HUES48 (cell line): ENCODE measurements around the gene MYO10.
"Not testable (repeated sequence)": the region's sequence is repeated elsewhere in the genome, so short reads cannot be mapped to it uniquely, and the experiment has no call there.

Experiments used
- H3K27ac ChIP-seq: one replicate; pipeline ENCODE4 v1.7.0; 2013; ENCODE audit warnings: low read depth, low read length, inconsistent platforms
- H3K27me3 ChIP-seq: 2 replicates; pipeline ENCODE4 v1.6.1; 2013; ENCODE audit warnings: mild to moderate bottlenecking, low read length; ENCODE audit not compliant: control insufficient read depth, insufficient read depth
- H3K36me3 ChIP-seq: 2 replicates; pipeline ENCODE4 v1.6.1; 2013; ENCODE audit warnings: low read length; ENCODE audit not compliant: control insufficient read depth, insufficient read depth
- H3K4me1 ChIP-seq: 2 replicates; pipeline ENCODE4 v1.6.1; 2013; ENCODE audit warnings: mild to moderate bottlenecking, low read length; ENCODE audit not compliant: control insufficient read depth, insufficient read depth
- H3K4me3 ChIP-seq: 2 replicates; pipeline ENCODE4 v1.5.1; 2013; ENCODE audit warnings: mild to moderate bottlenecking, low read depth, low read length
- H3K9ac ChIP-seq: 2 replicates; pipeline ENCODE4 v1.6.1; 2013; ENCODE audit warnings: mild to moderate bottlenecking, low read depth, low read length, moderate library complexity
- H3K9me3 ChIP-seq: 2 replicates; pipeline ENCODE4 v1.6.1; 2013; ENCODE audit warnings: low read length; ENCODE audit not compliant: control insufficient read depth, insufficient read depth

The MYO10 gene

GRCh38 chr5:16723821-16724220 lies 212.3 kb downstream of the MYO10 start:
- H3K9me3 ChIP-seq, result no peaks in the 10 kb centered on the region
- H3K27ac ChIP-seq, result no peak overlapping the region
- no peak overlapping the region for H3K4me3 ChIP-seq
- H3K36me3 ChIP-seq, result peaks cover 3% of the 10 kb centered on the region; the same call in 1 of the 2 replicates
- peaks cover 49% of the 10 kb centered on the region for H3K4me1 ChIP-seq
- H3K9ac ChIP-seq, result no peak overlapping the region
- H3K27me3 ChIP-seq, result no peaks in the 10 kb centered on the region

DNA sequence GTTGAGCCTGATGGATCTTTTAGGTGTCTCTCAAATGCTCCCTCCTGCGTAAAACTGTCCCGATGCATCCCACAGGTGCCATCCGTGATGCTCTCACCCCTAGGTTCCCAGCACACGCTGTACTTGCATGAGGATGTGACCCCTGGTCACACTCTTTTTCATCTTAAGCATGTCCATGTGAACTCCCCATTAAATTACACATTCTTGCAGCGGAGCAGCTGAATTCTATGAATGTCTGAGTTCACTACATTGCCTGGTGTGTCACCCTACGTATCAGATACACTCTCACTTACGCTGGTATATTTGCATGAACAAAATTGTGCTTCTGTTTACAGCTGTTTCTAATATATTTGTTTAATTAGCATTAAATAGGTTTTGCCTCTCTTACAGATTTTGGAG lies 214.0 kb downstream of the MYO10 start:
- H3K9me3 ChIP-seq, result no peaks in the 10 kb centered on the region
- H3K27me3 ChIP-seq, result no peaks in the 10 kb centered on the region
- H3K4me1 ChIP-seq, result peaks cover 41% of the 10 kb centered on the region
- no peak overlapping the region for H3K4me3 ChIP-seq
- H3K27ac ChIP-seq, result peak overlapping the region; percentile 93
- H3K9ac ChIP-seq, result no peak overlapping the region
- H3K36me3 ChIP-seq, result peaks cover 3% of the 10 kb centered on the region; the same call in 1 of the 2 replicates

DNA sequence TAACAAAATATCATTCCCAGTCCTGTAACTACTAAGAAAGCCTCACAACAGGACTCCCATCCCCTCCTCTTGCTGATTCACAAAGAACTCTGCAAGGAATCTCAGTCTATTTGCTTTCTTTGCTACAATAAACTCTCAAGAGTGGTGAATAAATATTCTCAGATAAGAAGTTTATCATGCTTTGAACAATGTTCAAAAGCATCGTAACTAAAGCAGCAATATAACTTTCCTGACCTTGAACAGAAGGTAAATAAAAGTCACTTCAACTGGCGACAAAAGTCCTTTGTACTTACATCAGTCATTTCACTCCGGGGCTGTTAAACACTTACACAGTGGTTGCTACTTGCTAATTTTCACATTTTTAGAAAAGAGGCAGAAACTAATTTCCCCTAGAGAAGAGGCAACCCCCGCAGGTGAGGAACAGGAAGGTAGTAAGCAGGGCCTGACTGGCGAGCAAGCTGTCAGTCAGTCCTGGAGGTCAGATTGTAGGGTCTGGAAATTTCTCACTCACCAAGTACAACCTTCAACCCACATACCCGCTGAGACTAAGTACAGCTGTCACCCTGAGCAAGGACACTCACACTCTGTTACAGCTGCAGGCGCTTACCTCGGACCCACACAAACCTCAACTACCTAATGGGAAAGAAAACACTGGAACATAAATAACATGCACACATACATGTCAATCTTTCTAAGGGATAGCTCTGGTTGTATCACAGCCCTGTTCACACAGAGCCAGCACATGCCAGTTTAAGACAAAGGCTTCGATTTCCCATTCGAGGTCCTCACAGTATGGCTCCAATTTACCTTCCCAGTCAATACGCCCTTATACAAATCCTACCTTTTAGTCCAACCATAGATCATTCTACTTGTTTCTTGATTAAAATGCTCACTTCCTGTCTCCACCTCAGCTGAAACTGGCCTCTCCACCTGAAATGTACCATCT lies 214.7 kb downstream of the MYO10 start:
- no peaks in the 10 kb centered on the region for H3K27me3 ChIP-seq

DNA sequence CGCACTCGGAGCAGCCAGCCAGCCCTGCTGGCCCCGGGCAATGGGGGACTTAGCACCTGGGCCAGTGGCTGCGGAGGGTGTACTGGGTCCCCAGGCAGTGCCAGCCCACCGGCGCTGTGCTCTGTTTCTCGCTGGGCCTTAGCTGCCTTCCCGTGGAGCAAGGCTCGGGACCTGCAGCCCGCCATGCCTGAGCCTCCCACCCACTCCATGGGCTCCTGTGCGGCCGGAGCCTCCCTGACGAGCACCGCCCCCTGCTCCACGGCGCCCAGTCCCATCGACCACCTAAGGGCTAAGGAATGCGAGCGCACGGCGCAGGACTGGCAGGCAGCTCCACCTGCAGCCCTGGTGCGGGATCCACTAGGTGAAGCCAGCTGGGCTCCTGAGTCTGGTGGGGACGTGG lies 218.1 kb downstream of the MYO10 start:
- peak overlapping the region; percentile 0 for H3K27ac ChIP-seq
- not testable (repeated sequence) for H3K36me3 ChIP-seq, H3K9ac ChIP-seq, H3K4me3 ChIP-seq, H3K27me3 ChIP-seq, H3K9me3 ChIP-seq
- peaks cover 63% of the 10 kb centered on the region for H3K4me1 ChIP-seq

More for the DNA sequence above, 214.7 kb downstream of the MYO10 start:
- H3K4me1 ChIP-seq, result peaks cover 41% of the 10 kb centered on the region
- H3K27ac ChIP-seq, result peak overlapping the region; percentile 93
- no peak overlapping the region for H3K9ac ChIP-seq
- H3K4me3 ChIP-seq, result no peak overlapping the region
- no peaks in the 10 kb centered on the region for H3K9me3 ChIP-seq
- H3K36me3 ChIP-seq, result peaks cover 3% of the 10 kb centered on the region; the same call in 1 of the 2 replicates

- H3K4me3 ChIP-seq, result peak overlapping the region; percentile 50
- H3K27ac ChIP-seq, result peak overlapping the region; percentile 88
- H3K27me3 ChIP-seq, result no peaks in the 10 kb centered on the region
- H3K4me1 ChIP-seq, result peaks cover 52% of the 10 kb centered on the region
- H3K9ac ChIP-seq, result no peak overlapping the region
- H3K36me3 ChIP-seq, result peaks cover 27% of the 10 kb centered on the region
- no peaks in the 10 kb centered on the region for H3K9me3 ChIP-seq
Observed at GRCh38 chr5:16713386-16713928, 222.6 kb downstream of the MYO10 start.

- peak overlapping the region; percentile 88 for H3K27ac ChIP-seq
- no peak overlapping the region for H3K4me3 ChIP-seq
- H3K9ac ChIP-seq, result no peak overlapping the region
- peaks cover 35% of the 10 kb centered on the region for H3K36me3 ChIP-seq
- H3K27me3 ChIP-seq, result no peaks in the 10 kb centered on the region
- H3K9me3 ChIP-seq, result no peaks in the 10 kb centered on the region
- peaks cover 48% of the 10 kb centered on the region for H3K4me1 ChIP-seq
Observed at GRCh38 chr5:16712620-16713019, 223.5 kb downstream of the MYO10 start.

- Histone ChIP-seq H3K27me3 (no peaks in the 10 kb centered on the region), H3K4me3 (no peak overlapping the region), H3K27ac (peak overlapping the region; percentile 18), H3K9ac (no peak overlapping the region), H3K9me3 (no peaks in the 10 kb centered on the region), H3K4me1 (peaks cover 45% of the 10 kb centered on the region), H3K36me3 (peaks cover 40% of the 10 kb centered on the region)
Observed at GRCh38 chr5:16712178-16712577, 223.9 kb downstream of the MYO10 start.

- Histone ChIP-seq H3K27me3 (no peaks in the 10 kb centered on the region), H3K36me3 (peaks cover 63% of the 10 kb centered on the region), H3K9ac (no peak overlapping the region), H3K4me3 (no peak overlapping the region), H3K27ac (no peak overlapping the region), H3K9me3 (no peaks in the 10 kb centered on the region), H3K4me1 (peaks cover 29% of the 10 kb centered on the region)
Observed at GRCh38 chr5:16709691-16710433, 226.2 kb downstream of the MYO10 start.

- H3K4me1 ChIP-seq, result peaks cover 23% of the 10 kb centered on the region
- H3K9ac ChIP-seq, result no peak overlapping the region
- no peak overlapping the region for H3K4me3 ChIP-seq
- peaks cover 79% of the 10 kb centered on the region for H3K36me3 ChIP-seq
- H3K27me3 ChIP-seq, result no peaks in the 10 kb centered on the region
- no peak overlapping the region for H3K27ac ChIP-seq
- H3K9me3 ChIP-seq, result no peaks in the 10 kb centered on the region
Observed at GRCh38 chr5:16707869-16708192, 228.3 kb downstream of the MYO10 start.

DNA sequence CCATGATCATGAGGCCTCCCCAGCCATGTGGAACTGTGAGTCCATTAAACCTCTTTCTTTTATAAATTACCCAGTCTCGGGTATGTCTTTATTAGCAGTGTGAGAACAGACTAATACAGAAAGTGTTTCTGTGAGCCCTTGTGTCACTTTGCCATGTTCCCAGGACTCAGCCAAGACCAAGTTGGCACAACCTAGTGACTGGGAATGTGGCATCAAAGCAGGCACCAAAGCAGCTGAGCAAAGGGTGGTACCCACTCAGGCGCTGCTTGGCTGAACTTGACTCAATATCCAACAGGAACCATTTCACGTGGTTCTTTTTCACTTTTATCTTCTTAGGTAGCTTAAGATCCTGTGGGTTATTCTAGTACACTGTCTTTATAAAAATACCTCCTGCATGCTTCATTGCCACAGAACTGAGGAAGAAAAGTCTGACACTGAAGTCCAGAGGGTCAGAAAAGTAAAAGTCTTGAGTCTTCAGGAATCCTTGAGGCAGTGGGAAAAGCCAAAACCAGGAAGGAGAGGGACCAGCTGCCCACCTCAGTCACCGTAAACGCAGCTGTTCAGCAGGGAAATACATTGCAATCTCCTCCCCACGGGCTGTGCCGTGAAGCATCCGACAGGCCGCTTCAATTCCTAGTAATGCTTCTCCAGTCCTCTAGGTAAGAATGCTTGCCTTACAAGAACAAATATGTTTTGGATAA lies 228.8 kb downstream of the MYO10 start:
- Histone ChIP-seq H3K27me3 (no peaks in the 10 kb centered on the region), H3K9me3 (no peaks in the 10 kb centered on the region), H3K4me1 (peaks cover 23% of the 10 kb centered on the region), H3K27ac (no peak overlapping the region), H3K9ac (no peak overlapping the region), H3K36me3 (peaks cover 84% of the 10 kb centered on the region), H3K4me3 (no peak overlapping the region)
